Activated T-cell treated with anti-CD3 and anti-CD28 coated beads for 24 hours (primary cell): ENCODE results near the gene NPC1.
"Not testable (repeated sequence)": the region's sequence is repeated elsewhere in the genome, so short reads cannot be mapped to it uniquely, and the experiment has no call there.

ENCODE experiments used
- DNase-seq: peaks from one replicate; pipeline ENCODE4 v3.0.0-alpha.2; 2020; ENCODE audit warnings: low read depth

Gene NPC1

GRCh38 chr18:23575309-23575651 is 11.0 kb downstream of the NPC1 start:
- DNase-seq, result no peak

- DNase-seq, result no peak
Measured at GRCh38 chr18:23574611-23575308, 11.5 kb downstream of the NPC1 start.

GRCh38 chr18:23573626-23574431 is 12.5 kb downstream of the NPC1 start:
- peak; percentile 18 for DNase-seq

- DNase-seq, result no peak
Measured at GRCh38 chr18:23573020-23573419, 13.3 kb downstream of the NPC1 start.

- DNase-seq, result no peak
Measured at GRCh38 chr18:23572570-23572969, 13.7 kb downstream of the NPC1 start.

- no peak for DNase-seq
Measured at GRCh38 chr18:23572012-23572411, 14.3 kb downstream of the NPC1 start.

- no peak for DNase-seq
Measured at GRCh38 chr18:23570912-23571504, 15.3 kb downstream of the NPC1 start.

- DNase-seq, result no peak
Measured at GRCh38 chr18:23569299-23570063, 16.8 kb downstream of the NPC1 start.

- no peak for DNase-seq
Measured at GRCh38 chr18:23568281-23569138, 17.8 kb downstream of the NPC1 start.

- no peak for DNase-seq
Measured at GRCh38 chr18:23567671-23568070, 18.6 kb downstream of the NPC1 start.

GRCh38 chr18:23565916-23566547 is 20.3 kb downstream of the NPC1 start:
- no peak for DNase-seq

GRCh38 chr18:23563377-23564043 is 22.8 kb downstream of the NPC1 start:
- DNase-seq, result no peak

GRCh38 chr18:23560186-23560585 is 26.1 kb downstream of the NPC1 start:
- DNase-seq, result no peak

- not testable (repeated sequence) for DNase-seq
Measured at GRCh38 chr18:23557511-23557910, 28.8 kb downstream of the NPC1 start.

- no peak for DNase-seq
Measured at GRCh38 chr18:23556145-23556780, 30.0 kb downstream of the NPC1 start.

- DNase-seq, result no peak
Measured at GRCh38 chr18:23553887-23554286, 32.4 kb downstream of the NPC1 start.

- no peak for DNase-seq
Measured at GRCh38 chr18:23552505-23552904, 33.8 kb downstream of the NPC1 start.

- no peak for DNase-seq
Measured at GRCh38 chr18:23551978-23552377, 34.3 kb downstream of the NPC1 start.

GRCh38 chr18:23550898-23551297 is 35.4 kb downstream of the NPC1 start:
- no peak for DNase-seq

GRCh38 chr18:23548719-23549118 is 37.6 kb downstream of the NPC1 start:
- DNase-seq, result no peak
